GM12892 (cell line): ENCODE data around the gene PHC2.

Experiments used
- POLR2A ChIP-seq: IDR thresholded peaks from 2 replicates; pipeline ENCODE4 v1.6.1; 2011; ENCODE audit warnings: low read depth, low read length, control low read depth
- POLR2AphosphoS5 ChIP-seq: IDR thresholded peaks from 2 replicates; pipeline ENCODE4 v1.6.1; 2011; ENCODE audit warnings: low read depth, low read length, control low read depth
- TAF1 ChIP-seq: IDR thresholded peaks from 2 replicates; pipeline ENCODE4 v1.6.1; 2011; ENCODE audit warnings: low read depth, mild to moderate bottlenecking, control low read depth, low read length, borderline replicate concordance

GRCh38 chr1:33372677-33373076 lies 58.2 kb downstream of the PHC2 start:
- TF ChIP-seq POLR2A, result no peak
- no peak for TF ChIP-seq TAF1
- TF ChIP-seq POLR2AphosphoS5, result no peak
